GM18519 (cell line): Measurements from ENCODE around the gene VWDE.

Experiments used
- ATAC-seq: cut with Tn5 transposase; IDR thresholded peaks from one replicate; pipeline ENCODE4 v1.9.1; 2021; ENCODE audit warnings: mild to moderate bottlenecking, moderate library complexity; ENCODE audit not compliant: unreplicated experiment, low FRiP score

Gene VWDE

GRCh38 chr7:12337095-12337494 is 66.6 kb downstream of the VWDE start:
- no peak for ATAC-seq

- ATAC-seq: no peak
These were observed 74.5 kb downstream of the VWDE start for GRCh38 chr7:12328888-12329770.

- no peak for ATAC-seq
These were observed 75.7 kb downstream of the VWDE start for GRCh38 chr7:12327922-12328321.

- no peak for ATAC-seq
These were observed 78.0 kb downstream of the VWDE start for GRCh38 chr7:12325646-12326045.

- ATAC-seq: no peak
These were observed 80.2 kb downstream of the VWDE start for GRCh38 chr7:12323415-12323814.

- ATAC-seq: peak; percentile 78
These were observed 80.8 kb downstream of the VWDE start for GRCh38 chr7:12322903-12323300.

- ATAC-seq: no peak
These were observed 81.3 kb downstream of the VWDE start for GRCh38 chr7:12322284-12322902.

- ATAC-seq: no peak
These were observed 82.5 kb downstream of the VWDE start for GRCh38 chr7:12320987-12321647.

- ATAC-seq: no peak
These were observed 83.3 kb downstream of the VWDE start for GRCh38 chr7:12320241-12320986.

- no peak for ATAC-seq
These were observed 86.0 kb downstream of the VWDE start for GRCh38 chr7:12317675-12318074.

GRCh38 chr7:12316925-12317324 is 86.7 kb downstream of the VWDE start:
- no peak for ATAC-seq

GRCh38 chr7:12315049-12315448 is 88.6 kb downstream of the VWDE start:
- no peak for ATAC-seq

- ATAC-seq: peak; percentile 82
These were observed 89.5 kb downstream of the VWDE start for GRCh38 chr7:12314199-12314598.

GRCh38 chr7:12305502-12305901 is 98.2 kb downstream of the VWDE start:
- ATAC-seq: no peak

GRCh38 chr7:12303495-12303894 is 100.2 kb downstream of the VWDE start:
- ATAC-seq: no peak

- ATAC-seq: no peak
These were observed 100.6 kb downstream of the VWDE start for GRCh38 chr7:12303062-12303461.

GRCh38 chr7:12300415-12300814 is 103.2 kb downstream of the VWDE start:
- ATAC-seq: no peak

GRCh38 chr7:12299367-12299766 is 104.3 kb downstream of the VWDE start:
- ATAC-seq: no peak

- no peak for ATAC-seq
These were observed 106.2 kb downstream of the VWDE start for GRCh38 chr7:12297283-12298108.

GRCh38 chr7:12296051-12296570 is 107.6 kb downstream of the VWDE start:
- no peak for ATAC-seq
